CD4-positive, alpha-beta T cell treated with Interleukin-4 for 4 hours (primary cell): ENCODE measurements around the gene SSUH2.
"Not testable (repeated sequence)": the region's sequence is repeated elsewhere in the genome, so short reads cannot be mapped to it uniquely, and the experiment has no call there.

Source experiments
- DNase-seq: peaks from one replicate; pipeline ENCODE4 v3.0.0-alpha.2; 2020

Gene SSUH2, protein sequence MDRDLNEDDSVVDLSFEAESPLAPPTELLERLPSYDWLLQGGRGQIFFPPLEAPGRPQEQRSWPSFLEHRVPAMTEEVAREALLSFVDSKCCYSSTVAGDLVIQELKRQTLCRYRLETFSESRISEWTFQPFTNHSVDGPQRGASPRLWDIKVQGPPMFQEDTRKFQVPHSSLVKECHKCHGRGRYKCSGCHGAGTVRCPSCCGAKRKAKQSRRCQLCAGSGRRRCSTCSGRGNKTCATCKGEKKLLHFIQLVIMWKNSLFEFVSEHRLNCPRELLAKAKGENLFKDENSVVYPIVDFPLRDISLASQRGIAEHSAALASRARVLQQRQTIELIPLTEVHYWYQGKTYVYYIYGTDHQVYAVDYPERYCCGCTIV

DNA sequence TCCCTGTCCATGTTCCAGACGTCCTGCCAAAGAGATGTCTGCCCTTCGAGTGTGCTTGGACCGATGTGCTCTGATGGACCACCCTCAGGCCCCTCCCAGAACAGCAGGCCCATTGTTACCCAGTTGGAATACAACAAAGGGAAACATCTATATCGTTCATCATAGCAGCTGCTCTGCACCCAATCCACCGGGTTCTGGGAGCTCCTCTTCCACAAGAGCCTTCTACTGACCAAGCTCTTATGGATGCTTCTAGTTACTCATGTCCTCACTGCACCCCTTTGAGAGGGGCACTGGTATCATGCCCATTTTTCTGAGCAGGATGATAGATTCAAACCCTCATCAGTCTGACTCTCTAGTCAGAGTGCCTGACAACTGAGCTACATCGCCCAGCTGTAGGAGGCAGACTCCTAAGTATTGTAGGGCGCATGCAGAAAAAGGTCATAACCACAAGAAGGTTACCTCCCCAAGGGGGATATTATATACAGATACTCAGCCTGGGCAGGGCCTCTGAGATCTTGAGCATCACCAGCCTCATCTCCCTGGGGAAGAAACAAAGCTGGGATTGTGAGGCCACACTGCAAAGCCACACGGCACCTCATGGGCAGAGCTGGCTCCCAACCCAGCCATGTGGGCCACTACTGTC, at the start of gene SSUH2:
TSS of gene SSUH2 (minus strand) at position 51 of the 643 bp plus-strand sequence. CDS start at position 11, 40 bp downstream.
- no peak for DNase-seq

DNA sequence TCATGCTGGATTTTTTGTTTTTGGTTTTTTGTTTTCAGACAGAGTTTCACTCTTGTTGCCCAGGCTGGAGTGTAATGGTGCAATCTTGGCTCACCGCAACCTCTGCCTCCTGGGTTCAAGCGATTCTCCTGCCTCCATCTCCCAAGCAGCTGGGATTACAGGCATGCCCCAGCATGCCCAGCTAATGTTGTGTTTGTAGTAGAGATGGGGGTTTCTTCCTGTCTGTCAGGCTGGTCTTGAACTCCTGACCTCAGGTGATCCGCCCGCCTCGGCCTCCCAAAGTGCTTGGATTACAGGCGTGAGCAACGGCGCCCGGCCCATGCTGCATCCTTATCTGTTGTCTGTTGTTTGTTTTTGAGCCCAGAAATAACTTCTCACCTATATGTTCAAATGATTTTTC, 46.7 kb upstream of the SSUH2 start:
- not testable (repeated sequence) for DNase-seq

DNA sequence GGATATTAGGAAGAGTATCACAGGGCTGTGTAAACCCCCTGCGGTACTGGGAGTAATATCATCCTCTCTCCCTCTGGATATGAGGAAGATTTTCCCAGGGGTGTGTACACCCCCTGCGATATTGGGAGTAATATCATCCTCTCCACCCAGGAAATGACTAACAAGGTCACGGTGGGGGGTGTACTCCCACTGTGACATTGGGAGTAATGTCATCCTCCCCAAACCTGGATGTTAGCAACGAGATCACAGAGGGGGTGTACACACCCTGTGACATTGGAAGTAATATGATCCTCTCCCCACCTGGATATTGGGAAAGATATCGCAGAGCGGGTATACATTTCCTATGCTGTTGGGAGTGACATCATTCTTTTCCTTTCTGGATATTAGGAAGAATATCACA, 40.4 kb upstream of the SSUH2 start:
- DNase-seq = not testable (repeated sequence)

DNA sequence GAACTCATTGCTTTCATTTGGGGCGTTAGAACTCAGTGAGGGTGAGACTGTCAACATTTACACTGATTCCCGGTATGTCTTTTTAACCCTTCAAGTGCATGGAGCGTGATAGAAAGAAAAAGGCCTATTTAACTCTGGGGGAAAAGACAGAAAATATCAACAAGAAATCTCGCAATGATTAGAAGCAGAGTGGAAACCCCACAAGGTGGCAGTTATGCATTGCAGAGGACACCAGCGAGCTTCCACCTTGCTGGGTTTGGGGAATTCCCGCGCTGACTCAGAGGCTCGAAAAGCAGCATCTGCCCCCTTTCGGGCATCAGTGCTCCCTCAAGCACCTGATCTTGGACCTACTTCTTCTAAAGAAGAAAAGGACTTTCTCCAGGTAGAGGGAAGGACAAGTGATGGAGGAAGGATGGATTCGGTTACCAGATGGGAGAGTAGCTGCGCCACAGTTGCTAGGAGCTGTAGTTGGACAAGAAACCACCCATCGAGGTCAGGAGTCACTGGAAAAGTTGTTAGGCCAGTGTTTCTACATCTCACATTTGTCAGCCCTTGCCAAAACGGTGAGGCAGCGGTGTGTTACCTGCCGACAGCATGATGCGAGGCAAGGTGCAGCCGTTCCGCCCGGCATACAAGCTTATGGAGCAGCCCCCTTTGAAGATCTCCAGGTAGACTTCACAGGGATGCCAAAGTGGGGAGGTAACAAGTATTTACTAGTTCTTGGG, 38.4 kb upstream of the SSUH2 start:
- not testable (repeated sequence) for DNase-seq

DNA sequence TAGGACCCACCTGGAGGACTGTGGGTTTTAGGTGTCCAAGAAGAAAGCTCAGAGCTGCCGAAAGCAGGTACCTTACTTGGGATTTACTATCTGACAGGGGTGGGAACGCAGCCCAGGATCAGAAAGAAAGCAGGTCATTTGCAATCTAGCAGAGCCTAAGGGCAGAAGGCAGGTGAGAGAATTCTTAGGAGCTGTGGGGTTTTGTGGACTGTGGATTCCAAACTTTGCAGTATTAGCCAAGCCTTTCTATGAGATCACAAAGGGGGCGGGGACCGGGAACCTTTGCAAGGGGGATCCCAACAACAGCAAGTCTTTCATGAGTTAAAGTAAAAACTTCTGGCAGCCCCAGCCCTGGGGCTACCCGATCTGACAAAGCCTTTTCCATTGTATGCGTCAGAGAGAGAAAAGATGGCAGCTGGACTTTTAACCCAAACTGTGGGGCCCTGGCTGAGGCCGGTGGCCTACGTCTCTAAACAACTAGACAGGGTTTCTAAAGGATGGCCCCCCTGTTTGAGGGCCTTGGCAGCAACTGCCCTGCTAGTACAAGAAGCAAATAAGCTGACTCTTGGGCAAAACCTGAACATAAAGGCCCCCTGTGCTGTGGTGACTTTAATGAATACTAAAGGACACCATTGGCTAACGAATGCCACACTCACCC, 37.4 kb upstream of the SSUH2 start:
- not testable (repeated sequence) for DNase-seq

DNA sequence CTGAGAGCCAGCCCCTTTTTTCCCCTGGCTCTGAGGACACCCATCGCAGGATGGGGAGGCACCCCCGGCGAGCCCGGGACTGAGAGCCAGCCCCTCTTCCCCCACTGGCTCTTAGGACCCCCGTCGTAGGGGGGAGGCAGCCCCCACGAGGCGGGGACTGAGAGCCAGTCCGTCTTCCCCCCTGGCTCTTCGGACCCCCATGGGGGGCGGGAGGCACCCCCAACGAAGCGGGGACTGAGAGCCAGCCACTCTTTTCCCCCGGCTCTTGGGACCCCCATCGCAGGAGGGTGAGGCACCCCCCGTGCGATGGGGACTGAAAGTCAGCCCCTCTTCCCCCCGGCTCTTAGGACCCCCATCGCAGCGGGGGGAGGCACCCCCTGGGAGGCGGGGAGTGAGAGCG, 36.8 kb upstream of the SSUH2 start:
- no peak for DNase-seq

DNA sequence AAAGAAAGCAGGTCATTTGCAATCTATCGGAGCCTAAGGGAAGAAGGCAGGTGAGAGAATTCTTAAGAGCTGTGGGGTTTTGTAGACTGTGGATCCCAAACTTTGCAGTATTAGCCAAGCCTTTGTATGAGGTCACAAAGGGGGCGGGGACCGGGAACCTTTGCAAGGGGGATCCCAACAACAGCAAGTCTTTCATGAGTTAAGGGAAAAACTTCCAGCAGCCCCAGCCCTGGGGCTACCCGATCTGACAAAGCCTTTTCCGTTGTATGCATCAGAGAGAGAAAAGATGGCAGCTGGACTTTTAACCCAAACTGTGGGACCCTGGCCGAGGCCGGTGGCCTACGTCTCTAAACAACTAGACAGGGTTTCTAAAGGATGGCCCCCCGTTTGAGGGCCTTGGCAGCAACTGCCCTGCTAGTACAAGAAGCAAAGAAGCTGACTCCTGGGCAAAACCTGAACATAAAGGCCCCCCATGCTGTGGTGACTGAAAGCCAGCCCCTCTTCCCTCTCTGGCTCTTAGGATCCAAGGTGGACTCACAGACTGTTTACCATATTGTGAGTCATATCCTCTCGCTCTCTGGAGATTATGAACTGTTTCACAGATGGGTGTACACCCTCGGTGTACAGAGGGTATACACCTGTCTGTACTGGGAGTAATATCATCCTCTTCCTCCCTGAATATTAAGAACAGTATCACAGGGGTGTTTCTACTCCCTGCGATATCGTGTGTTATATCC, 35.4 kb upstream of the SSUH2 start:
- DNase-seq = not testable (repeated sequence)

DNA sequence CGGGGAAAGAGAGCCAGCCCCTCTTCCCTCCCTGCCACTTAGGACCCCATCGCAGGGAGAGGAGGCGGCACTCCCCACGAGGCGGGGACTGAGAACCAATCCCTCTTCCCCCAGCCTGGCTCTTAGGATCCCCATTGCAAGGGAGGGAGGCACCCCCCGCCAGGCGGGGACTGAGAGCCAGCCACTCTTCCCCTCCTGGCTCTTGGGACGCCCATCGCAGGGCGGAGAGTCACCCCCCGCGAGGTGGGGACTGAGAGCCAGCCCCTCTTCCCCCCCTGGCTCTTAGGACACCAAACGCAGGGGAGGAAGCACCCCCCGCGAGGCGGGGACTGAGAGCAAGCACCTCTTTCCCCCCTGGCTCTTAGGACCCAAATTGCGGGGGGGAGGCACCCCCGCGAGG, 34.2 kb upstream of the SSUH2 start:
- DNase-seq = no peak

DNA sequence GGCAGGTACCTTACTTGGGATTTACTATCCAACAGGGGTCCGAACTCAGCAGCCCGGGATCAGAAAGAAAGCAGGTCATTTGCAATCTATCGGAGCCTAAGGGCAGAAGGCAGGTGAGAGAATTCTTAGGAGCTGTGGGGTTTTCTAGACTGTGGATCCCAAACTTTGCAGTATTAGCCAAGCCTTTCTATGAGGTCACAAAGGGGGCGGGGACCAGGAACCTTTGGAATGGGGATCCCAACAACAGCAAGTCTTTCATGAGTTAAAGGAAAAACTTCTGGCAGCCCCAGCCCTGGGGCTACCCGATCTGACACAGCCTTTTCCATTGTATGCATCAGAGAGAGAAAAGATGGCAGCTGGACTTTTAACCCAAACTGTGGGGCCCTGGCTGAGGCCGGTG, 32.7 kb upstream of the SSUH2 start:
- DNase-seq = not testable (repeated sequence)

DNA sequence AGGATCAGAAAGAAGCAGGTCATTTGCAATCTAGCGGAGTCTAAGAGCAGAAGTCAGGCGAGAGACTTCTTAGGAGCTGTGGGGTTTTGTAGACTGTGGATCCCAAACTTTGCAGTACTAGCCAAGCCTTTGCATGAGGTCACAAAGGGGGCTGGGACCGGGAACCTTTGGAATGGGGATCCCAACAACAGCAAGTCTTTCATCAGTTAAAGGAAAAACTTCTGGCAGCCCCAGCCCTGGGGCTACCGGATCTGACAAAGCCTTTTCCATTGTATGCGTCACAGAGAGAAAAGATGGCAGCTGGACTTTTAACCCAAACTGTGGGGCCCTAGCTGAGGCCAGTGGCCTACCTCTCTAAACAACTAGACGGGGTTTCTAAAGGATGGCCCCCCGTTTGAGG, 31.0 kb upstream of the SSUH2 start:
- not testable (repeated sequence) for DNase-seq

DNA sequence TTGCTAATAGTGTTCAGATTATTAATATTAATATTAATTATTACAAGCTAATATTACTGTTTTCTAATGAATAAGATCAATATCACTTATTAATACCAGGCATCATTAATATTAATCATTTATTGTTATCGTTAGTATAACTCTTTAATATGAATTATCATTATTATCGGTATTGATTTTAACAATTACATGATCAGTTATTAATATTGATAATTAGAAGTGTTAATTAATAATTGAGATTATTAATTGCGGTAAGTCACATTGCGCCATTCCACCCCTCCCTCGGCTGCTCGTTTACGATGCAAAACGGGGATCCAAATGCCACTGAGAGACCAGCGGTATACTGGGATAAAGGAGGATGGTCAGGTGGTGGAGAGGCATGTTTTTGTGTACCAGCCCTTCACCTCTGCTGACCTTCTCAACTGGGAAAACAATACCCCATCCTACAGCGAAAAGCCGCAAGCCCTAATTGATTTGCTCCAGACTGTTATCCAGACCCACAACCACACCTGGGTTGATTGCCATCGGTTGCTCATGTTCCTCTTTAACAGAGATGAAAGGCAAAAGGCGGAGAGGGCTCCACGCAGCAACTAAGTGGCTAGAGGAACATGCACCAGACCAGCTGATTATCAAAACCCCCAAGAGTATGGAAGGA, 28.6 kb upstream of the SSUH2 start:
- DNase-seq = no peak

DNA sequence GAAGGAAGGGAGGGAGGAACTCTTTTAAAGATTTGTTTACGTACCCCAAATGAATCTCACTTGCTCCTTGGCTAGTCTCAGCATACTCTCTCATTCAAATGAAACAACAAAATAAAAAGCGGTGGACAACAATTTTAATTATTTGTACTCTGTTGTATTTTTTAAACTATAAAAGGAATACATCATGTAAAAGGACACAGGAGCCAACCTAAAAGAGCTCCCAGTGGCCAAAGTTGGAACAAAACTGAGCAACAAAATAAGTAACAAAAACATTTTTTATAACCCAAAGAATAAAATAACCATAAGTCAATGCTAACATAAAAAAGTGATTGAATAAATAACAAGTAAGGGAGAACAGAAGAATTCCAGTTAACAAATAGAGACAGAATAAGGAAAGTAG, 24.4 kb upstream of the SSUH2 start:
- DNase-seq = no peak

DNA sequence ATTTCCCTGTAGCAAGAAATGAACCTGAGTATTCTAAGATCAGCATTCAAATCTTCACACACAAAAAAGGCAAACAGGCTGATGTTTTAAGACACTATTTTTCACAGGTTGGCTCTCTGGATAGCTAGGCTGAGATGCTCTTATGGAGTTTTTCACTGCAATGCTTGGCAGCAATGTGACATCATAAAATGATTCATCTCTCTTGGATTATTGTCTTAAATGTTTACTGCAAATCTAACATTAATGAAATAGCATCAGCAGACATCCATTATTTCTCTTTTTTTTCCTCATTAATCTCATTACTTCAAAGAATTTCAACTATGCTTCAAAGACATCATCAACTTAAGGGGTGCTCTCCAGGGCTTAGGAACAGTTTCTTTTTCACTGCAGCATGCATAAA, 23.6 kb upstream of the SSUH2 start:
- DNase-seq = no peak

DNA sequence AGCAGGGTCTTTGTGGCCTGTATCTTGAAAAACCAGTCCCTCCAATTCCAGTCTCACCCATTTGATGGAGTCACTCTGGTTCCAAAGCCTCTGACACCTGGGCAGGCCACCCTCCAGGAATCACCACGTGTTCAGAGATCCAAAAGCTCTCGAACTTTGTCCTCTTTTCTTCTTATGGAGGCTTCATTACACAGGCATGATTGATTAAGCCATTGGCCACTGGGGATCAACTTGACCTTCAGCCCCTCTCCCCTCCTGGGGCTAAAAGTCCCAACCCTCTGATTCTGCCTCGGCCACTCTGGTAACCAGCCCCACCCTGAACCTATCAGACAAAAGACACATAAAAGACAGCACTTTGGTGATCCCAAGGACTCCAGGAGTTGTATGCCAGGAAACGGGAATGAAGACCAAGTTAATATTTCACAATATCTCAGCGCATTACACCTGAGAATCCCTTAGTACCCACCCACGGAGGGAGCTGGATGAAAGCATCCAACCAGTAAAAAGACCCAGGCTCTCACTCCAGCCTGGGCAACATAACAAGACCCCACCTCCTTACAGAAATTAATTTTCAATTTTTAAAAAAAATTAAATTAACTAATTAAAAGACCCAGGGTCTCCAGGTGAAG, 23.0 kb upstream of the SSUH2 start:
- no peak for DNase-seq

DNA sequence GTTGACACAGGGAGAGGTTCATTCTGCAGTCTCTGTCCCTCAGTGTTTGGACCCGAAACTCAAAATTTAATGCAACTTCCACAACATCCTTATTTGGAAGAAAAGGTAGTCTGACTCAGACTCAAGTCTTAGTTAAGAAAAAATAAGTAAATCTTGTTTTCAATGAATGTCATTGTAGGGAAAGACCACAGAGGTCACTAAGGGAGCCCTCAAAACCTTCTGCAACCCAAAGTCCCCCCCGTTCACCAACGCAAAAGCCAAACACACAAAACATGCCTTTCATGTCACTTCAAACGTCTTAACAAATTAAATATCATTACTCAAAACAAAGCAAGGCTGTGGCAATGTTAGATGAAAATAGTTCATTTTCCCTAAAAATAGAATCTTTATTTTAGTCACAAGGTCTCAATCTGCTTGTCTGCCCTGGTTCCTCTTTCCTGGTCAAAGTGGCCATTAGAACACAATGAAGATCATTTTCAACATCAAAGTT, 20.9 kb upstream of the SSUH2 start:
- DNase-seq = no peak

DNA sequence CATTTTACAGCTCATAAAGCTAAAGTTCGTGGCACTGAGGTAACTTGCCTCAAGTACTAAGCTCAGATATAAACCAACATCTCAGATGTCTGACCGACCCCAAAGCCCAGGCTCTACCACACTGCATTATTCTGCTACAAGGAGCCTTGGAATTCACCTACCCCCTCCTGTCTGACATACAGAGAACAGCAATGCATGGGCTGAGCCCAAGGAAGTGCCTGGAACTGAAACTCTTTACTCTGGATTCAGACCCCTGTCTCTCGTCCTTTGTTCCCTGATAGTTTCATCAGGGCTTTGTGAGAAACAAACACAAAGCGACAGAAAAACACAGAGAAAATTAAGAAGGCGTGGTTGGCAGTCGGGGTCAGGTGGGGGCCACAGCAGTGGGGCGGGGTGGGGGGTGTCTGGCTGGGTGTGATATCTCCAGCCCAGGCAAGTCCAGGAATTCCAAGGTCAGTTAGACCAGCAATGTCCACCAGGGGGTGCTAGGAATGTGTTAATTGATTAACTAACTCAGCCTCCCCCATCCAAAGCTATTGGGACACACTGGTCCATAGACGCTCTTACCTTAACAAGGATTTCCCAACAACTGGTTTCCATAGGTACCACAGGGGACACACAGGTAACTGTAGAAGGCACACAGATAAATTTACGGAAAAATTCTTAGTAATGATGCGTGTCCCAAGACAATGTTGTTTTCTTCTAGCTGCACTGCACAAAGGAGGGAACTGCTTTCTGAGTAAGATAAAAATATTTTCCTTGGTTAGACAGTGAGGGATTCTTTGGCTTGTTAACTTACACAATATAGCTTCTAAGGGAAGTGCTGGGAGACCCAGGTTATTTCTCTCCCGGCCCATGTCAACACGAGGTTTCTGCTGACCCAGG, 18.8 kb upstream of the SSUH2 start:
- DNase-seq = peak; percentile 18

DNA sequence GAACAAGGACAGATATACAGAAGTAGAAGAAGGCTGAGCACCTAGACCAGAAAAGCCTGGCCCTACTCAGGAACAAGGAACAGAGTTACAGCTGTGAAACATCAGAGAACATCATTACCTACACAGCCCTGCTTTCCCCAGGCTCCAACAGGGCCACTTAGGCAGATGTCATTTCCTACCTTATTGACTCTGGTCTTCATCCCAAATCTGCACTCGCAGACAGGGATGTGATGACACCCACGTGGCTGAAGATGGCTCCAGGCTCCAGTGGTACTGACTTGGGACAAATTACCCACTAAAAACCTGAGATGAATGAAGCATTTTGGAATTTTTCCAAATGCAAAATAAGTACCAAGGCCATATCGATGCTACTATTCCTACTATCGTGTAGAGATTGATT, 18.0 kb upstream of the SSUH2 start:
- DNase-seq = no peak

DNA sequence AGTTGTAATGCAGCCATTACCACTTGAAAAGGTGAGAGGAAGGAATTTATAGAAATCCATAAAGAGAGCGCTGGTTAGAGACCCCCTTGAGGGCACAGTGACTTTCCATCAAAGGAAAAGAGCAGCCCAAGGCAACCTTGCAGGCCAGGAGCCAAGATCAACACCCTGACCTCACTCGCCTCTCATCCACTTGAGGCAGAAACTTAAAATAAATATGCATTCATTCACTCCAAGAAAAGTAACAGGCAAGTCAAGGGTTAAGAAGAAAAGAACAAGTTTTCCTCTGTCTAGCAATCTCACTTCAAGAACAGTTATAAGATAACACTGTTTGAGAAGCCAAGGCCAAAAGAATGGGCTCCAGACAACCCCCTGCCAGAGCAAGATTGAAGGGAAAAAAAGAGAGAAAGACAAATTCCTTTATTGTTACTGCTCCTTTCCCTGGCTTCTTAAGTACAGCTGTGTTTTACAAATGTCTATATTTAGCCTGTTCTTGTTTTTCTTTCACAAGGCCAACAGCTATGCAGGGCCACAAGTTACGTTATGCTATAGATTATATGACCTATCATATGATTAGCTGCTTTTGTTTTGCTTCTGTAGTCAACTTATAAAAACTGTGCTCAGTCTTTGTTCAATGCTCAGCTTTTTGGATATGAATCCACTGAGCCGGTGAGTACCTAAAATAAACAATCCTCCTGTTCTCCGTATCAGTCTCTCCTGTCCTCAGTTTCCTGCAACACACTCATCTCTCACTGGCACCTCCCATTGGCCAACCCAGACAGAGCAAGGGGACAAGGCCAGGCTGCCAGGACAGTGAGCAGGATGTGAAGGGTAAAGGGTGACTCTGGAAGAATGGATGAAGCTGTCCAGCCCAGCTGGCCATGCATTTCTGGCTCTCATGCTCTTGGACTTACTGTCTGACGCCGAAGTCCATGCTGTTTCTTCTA, 15.8 kb upstream of the SSUH2 start:
- DNase-seq = no peak

DNA sequence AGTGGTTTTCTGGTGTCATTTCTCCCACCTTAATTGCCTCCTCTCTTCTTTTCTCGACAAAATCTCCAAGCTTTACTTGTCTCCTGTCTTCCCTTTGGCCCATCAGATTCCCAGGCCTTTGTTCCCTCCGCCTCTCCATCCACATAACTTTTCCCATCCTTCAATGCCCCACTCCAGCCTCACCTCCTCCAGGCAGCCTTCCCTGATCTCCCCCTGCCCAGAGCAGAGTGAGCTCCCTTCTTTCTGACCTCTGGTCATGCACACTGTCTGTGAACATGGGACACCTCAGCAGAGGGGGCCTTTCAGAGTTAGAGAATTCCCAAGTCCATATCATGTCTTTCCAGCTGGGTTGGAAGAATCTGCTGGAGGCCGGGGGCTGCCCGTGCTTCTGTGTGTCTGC, 14.6 kb upstream of the SSUH2 start:
- DNase-seq = no peak
